T1000 (cell line): ENCODE results near the gene TDRD7.
A peak's percentile ranks its signal among the peaks of the same experiment; 100 is the strongest.

Source experiments
- DNase-seq: peaks from one replicate; lab custom pipeline; 2025; ENCODE audit warnings: mixed read lengths; lab: John Stamatoyannopoulos, UW

TDRD7 gene

GRCh38 chr9:97507428-97507984, 95.6 kb downstream of the TDRD7 start:
- DNase-seq, result no peak

DNA sequence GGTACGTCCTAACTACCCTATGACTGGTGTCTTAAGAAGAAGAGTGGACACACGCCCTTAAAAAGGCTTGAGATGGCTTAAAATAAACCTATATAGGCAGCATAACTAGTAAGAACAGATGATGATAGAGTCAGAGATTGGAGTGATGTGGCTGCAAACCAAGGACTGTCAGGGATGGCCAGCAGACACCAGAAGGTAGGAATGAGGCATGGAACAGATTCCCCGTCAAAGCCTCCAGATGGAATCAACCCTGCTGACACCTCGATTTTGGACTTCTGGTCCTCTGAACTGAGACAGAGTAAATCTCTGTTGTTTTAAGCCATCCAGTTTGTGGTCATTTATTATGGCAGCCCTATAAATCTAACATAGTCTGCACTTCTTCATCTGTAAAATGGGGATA, 97.0 kb downstream of the TDRD7 start:
- no peak for DNase-seq

DNA sequence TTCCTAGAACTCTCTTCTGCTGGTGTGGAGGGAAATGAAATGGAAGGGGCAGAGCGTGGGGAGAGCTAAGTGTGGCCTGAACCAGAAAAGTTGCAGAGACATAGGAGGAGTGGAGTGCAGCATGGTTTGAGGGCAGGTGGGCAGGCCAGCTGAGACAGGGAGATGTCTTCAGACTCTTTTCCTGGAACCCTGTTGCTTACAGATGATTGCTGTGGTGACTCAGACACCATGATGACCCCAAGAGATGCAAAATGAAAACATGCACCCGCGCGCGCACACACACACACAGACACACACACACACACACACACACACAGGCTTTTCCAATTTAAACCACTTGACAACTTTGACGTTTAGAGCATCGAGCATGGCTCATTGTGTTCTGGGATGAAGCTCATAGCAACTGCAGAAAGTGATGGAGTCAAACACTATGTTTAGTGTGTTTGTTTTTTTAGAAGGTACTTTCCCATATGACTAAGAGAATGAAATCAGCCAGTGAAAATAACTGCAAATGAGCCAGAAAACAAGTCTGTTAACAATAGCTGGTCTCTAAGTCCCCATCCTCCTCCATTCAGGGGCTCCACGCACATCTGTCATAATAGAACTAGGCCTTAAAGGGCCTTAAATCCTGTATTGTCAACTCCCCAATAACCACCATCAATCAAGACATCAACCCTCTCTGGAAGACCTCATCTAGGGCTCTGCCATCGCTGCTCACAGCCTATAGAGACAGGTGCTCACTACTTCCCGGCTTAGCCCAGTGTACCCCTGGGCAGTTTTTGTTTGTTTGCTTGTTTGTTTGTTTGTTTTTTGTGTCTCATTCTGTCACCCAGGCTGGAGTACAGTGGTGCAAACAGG, 99.1 kb downstream of the TDRD7 start:
- peak; percentile 24 for DNase-seq

GRCh38 chr9:97511655-97512427, 99.9 kb downstream of the TDRD7 start:
- DNase-seq, result peak; percentile 59

DNA sequence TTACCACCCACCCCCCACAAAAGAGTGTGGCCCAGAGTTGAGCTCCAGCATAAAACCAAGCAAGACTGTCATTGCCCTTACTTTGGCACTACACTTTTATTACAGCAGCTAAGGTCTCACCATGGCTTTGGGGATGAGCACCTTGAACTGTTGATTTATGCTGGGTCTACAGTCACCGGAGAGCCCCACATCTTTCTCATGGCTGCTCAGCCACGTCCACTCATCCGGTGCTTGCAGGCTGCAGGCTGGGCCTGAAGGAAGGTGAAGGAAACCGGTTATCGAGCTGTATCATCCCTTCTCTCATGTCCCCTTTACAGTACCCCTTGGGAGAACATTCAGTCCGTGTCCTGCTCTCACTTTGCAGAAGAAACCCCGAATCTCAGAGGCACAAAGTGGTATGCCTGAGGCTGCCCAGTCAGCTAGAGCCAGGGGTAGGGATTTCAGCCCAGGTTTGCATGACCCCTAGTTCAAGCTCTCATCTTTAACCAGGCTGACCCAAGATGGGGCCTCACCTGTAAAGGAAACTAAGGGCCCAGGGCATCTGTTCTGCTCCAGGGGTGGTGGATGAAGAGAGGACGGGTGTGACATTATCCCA, 101.2 kb downstream of the TDRD7 start:
- no peak for DNase-seq

- DNase-seq, result no peak
Measured at GRCh38 chr9:97514531-97514930, 102.6 kb downstream of the TDRD7 start.

GRCh38 chr9:97515662-97516061, 103.8 kb downstream of the TDRD7 start:
- DNase-seq, result no peak

GRCh38 chr9:97516111-97516510, 104.2 kb downstream of the TDRD7 start:
- no peak for DNase-seq

GRCh38 chr9:97517331-97518089, 105.6 kb downstream of the TDRD7 start:
- DNase-seq, result no peak

GRCh38 chr9:97518166-97518908, 106.4 kb downstream of the TDRD7 start:
- no peak for DNase-seq

GRCh38 chr9:97518909-97519307, 107.0 kb downstream of the TDRD7 start:
- DNase-seq, result peak; percentile 13

DNA sequence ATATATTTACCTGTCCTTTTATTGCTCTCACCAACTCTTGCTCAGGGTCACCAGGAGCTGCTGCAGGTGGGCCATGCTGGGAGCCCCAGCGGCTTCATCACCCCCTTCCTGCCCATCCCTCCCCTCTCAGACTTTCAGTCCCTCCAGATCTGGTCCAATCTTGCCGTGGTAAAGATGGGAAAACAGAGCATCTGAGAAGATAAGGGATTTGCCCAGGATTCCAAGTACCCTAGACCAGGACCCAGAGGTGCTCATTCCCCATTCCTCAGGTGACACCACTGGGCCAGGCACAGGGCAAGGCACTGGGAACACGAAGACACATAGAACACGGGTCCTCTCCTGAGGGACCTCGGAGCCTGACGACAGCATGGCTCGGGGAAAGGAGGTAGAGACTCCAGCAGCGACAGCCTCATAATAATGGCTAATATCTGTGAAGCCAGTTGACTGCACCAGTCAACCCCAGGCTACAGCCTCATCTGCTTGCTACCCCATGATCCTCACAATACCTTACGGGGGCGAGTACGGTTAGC, 107.6 kb downstream of the TDRD7 start:
- no peak for DNase-seq

DNA sequence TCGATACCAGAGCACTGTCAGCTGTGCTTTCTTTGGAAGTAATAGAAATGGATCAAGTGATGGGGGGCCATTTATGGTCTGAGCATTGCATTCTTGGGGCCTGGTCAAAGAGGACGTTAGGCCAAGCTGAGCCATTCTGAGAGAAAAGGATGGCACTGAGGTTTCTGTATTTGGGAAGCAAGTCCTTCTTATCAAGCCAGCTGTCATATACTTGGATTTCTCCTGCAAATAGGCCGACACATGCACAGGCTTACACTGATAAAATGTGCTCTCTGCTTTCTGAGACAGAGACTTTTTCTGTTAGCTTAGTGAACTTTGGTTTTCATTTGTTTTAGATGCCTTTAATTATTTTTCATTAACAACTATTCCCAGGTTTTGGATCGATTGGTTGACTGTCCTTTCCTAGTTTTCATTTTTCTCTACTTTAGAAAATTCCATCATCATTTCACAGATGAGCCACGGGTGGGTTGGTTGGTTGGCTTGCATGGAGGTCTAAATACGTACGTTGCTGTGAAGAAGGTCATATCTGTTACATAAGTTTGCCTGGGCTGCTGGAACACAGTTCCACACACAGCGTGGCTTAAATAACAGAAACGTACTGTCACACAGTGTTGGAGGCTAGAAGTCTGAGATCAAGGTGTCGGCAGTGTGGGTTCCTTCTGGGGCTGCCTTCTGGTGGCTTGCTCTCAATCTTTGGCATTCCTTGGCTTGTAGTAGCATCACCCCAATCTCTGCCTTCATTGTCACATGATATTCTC, 109.9 kb downstream of the TDRD7 start:
- DNase-seq, result no peak

GRCh38 chr9:97524424-97524823, 112.5 kb downstream of the TDRD7 start:
- DNase-seq, result no peak

DNA sequence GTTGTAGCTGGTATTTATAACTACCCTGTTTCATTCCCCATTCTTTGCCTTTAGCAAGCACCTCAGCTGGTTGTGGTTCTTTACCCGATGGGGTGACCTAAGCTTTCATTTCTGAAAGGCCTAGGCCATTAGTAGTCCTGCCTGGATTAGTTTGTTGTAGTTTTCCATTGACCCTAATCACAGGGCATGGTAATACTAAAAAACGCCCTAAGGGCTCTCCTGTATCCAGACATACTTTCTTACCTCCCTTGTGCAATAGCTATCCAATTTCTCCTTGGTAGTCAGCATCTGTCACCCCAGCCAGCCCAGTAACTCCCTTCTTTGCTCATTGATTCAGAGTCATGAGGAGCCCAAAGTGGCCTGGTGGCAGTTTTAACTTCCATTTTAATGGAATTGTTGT, 113.6 kb downstream of the TDRD7 start:
- peak; percentile 60 for DNase-seq

DNA sequence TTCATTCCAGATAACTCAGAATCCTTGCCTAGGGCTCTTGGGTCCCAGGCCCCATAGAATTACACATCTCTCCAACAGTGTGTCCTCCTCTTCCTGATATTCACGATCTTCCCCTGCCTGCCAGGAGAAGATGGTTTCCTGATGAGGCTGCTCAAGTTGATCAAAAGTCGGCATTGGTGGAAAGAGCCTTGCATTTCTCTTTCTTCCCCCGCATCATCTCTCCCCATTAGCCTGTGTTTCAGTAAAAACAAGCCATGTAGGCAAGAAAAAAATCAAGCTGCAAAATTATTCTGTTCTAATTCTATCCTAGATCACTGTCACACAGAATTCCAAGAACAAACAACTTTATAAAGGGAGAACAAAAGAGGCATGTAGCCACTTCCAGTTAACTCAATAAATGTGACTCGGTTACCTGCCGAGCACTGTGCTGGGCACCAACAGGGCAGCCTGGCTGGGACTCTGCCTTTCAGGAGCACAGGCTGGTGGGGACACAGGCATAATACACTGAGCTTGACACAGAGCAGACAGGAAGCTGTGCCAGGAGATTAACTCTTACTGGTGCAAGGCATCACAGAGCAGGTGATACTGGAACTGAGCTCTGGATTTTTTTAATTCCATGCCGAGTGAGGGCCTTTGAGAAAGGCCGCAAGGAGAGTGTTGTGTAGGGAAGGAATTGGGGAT, 115.1 kb downstream of the TDRD7 start:
- DNase-seq, result no peak

GRCh38 chr9:97527626-97528528, 116.0 kb downstream of the TDRD7 start:
- no peak for DNase-seq

- DNase-seq, result no peak
Measured at GRCh38 chr9:97528529-97529230, 116.8 kb downstream of the TDRD7 start.
